GM19328 (cell line): ENCODE measurements around the gene MKX.

Source experiments
- ATAC-seq: cut with Tn5 transposase; IDR thresholded peaks from one replicate; pipeline ENCODE4 v1.9.1; 2021; ENCODE audit warnings: mild to moderate bottlenecking, moderate library complexity; ENCODE audit not compliant: unreplicated experiment

The MKX gene, protein sequence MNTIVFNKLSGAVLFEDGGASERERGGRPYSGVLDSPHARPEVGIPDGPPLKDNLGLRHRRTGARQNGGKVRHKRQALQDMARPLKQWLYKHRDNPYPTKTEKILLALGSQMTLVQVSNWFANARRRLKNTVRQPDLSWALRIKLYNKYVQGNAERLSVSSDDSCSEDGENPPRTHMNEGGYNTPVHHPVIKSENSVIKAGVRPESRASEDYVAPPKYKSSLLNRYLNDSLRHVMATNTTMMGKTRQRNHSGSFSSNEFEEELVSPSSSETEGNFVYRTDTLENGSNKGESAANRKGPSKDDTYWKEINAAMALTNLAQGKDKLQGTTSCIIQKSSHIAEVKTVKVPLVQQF

DNA sequence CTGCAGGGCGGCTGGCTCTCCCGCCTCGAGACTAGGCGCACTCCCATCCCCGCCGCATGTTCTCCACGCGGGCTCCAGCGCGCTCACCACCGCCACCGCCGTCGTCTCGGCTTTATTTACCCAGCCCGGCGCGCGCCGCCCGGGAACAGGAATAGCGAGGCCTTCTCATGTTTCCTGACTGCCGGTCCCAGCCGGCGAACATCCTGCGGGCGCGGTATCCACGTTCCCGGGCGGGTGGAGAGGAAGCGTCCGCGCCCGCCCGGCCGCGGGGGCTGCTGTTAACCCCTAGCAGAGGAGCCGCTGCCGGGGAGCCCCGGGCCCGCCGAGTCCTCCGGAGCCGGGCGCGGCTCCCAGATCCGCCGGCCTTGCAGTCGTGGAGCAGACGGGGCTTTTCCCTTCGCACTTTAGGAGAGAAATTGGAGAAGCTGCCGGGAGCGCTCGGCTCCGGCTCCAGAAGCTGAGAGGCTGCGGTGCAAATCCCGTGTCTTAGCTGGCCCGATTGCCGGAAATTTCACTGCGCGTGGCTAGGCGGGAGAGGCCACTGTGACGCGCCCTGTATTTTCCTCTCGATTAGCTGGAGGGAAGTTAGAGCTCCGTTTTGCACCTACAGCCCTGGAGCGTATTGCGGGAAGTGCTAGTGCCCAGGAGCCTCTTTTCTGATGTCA, at the start of gene MKX:
Gene MKX (minus strand): TSS at position 88 of the 665 bp plus-strand sequence. CDS start 2,404 bp downstream, outside the sequence.
- ATAC-seq: no peak

DNA sequence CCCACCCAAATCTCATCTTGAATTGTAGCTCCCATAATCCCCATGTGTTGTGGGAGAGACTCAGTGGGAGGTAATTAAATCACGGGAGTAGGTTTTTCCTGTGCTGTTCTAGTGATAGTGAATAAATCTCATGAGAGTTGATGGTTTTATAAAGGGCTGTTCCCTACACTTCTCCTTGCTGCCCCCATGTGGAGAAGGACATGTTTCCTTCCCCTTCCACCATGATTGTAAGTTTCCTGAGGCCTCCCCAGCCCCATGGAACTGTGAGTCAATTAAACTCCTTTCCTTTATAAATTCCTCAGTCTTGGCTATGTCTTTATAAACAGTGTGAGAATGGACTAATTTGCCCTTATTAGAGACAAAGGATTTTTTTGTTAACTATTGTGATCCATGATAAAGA, 48.5 kb upstream of the MKX start:
- ATAC-seq: no peak

DNA sequence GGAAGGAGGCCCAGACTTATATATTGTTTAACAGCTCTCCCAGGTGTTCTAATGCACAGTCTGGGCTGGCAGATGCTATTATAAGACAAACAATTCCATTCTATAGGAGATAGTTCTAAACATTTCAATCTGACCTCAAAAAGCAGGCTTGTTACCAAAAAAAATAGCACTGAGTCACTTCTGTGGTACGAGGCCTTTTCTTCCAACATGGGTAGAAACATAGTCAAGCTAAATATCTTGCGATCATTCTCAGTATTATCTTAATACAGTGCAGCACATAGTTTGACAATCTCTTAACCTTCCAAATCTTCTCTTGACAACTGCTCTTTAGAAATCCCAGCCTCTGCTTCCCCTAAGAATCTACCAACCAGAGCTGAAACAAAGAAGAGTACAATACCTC, 46.6 kb upstream of the MKX start:
- ATAC-seq: no peak

DNA sequence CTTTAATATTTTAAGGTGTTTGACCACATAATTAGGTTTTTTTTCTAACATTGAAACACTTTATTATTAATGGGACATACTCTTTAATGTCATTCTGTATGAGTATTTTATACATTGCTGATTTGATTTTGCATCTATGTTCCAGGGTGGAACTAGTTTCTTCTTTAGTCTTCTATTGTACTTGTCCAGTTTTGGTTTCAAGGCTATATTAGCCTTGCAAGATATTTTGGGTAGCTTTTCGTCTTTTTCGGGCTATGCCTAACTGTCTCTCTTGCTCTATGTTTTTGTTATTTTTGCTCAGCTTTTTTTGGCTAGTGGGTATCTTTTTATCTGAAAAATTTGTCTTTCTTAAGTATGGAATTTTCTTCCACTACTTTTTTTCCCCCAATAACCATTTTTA, 38.7 kb upstream of the MKX start:
- ATAC-seq: no peak

DNA sequence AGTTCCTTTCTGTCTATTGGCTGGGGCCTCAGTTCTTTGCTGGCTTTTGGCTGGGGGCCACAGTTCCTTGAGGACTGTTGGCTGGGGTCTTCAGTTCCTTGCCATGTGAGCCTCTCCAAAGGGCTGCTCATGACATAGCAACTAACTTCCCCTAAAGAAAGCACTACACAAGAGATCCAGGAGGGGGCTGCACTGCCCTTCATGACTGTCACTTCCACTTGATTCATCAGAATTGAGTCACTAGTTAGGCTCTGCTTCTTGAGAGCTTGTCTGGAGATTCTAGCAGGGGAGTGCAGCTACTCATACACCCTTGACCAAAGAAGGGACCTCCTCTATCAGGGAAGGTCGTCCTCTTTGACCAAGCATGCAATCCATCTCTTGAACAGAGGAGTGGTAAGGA, 38.0 kb upstream of the MKX start:
- no peak for ATAC-seq

DNA sequence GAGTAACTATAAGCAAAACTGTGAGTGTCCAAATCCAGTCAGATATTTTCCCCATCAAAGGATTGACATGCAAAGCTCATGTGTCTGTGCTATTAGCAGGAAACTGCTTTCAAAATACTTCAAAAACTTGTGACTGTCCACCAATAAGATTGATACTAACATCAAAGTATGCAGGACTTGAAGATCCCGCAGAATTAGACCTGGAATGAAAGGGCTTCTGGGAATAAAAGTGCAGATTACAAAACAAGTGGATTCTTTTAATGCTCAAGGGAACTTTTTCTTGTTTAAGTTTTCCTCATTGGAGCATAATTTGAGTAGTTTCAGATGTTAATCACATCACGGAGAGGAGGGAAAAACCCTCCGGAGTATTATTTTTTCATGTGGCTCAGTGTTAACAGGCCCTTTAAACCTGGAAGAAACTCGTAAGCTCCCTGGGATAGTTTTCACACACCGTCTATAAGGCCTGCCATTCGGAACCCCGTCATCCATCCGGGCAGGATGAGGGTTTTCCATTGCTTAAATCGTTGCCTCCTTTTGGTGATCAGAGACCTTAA, 33.9 kb upstream of the MKX start:
- no peak for ATAC-seq

DNA sequence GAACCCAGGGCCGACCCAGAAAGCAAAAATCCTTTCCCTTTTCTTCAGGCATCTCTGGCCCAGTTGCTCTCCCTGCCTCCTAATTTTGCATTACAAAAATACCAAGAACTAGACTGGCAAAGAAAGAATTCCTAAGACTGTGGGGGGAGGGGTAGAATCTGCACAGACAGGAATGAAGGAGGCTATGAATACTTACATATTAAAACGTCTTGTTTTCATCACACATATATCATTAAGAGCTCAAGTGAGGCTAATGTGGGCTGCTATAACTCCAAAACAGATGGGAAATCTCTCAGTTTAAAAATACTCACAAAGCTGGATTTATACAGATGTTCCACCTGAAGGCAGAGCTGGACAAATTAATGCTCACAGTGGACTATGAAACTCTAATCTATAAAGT, 29.2 kb upstream of the MKX start:
- no peak for ATAC-seq

DNA sequence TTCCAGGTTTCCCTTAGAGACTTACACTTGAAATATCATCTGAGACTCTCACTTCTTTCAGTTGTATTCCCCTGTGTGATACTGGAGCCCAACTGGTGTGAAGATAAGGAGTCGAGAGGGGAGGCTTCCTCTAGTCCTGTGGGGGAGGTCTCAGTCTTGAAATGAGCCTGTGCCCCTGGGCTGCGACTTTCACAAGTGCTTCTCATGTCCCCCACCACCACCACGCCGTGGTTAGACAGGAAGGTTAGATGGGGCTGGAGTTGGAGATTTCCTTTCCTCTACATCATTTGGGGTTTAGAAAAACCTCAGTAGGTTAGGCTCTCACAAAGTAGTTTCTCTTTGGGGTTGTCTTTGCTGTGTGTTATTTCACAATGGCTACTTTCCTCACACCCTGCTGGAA, 25.6 kb upstream of the MKX start:
- no peak for ATAC-seq

DNA sequence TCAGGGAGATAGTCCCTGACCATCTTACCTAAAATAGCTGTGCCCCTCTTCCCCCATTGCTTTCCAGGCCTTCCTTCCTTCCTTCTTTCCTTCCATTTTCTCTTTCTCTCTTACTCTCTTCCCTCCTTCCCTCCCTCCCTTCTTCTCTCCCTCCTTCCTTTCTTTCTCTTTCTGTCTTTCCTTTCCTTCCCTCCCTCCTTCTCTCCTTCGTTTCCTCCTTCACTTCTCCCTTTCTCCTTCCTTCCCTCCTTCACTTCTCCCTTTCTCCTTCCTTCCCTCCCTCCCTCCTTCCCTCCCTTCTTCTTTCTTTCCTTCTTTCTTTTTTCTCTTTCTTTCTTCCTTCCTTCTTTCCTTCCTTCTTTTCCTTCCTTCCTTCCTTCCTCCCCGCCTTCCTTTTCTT, 24.6 kb upstream of the MKX start:
- no peak for ATAC-seq

DNA sequence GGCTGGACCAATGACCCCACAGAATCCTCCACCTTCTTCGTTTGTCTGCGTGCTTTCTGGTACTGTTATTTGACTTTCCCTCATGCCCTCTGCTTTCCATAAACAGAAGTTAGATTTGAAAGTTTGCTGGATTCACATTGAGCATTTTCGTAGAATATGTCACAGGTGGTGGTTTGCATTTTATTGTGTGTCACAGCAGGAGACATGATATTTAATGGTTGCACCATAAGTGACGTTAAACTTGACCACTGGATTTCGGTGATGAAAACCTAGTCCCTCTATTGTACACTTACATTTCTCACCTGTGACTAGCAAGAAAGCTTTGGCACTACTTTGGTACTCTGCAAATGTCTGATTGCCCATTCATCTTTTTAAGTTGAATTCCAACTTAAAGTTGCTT, 15.2 kb upstream of the MKX start:
- ATAC-seq: no peak

DNA sequence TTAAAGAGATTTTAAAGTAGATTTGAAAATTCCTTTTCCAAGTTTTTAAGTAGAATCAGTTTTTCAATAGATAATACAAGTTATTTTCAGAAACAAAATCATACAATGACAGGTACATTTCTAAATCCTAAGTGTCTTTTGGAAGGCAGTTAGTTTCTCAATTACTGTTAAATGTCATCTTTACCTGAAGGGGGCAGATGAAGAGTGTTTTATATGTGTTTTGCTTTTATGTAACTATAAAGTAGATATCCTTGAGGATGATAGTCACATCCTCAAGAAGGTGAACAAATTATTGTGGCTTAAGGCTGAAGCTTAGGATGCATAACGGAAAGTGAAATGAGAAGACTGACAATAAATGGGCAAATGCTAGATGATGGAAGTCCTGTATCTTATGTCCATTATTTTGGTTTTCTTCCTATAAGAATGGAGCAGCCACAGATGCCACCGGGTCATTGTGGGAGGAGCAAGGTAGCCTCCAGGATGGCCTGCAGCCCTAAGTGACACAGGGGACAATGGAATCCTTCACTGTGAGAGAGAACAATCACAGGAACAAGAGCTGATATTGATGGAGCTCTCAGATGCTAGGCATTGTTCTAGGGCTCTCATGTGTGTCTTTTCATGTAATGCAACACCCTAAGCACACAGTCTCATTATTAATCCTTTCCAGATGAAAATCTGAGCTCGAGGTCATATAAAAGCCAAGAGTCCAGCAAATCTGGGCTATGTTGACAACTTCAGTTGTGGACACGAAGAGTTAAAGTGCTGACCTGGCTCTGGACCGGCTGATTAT, 14.1 kb upstream of the MKX start:
- no peak for ATAC-seq

DNA sequence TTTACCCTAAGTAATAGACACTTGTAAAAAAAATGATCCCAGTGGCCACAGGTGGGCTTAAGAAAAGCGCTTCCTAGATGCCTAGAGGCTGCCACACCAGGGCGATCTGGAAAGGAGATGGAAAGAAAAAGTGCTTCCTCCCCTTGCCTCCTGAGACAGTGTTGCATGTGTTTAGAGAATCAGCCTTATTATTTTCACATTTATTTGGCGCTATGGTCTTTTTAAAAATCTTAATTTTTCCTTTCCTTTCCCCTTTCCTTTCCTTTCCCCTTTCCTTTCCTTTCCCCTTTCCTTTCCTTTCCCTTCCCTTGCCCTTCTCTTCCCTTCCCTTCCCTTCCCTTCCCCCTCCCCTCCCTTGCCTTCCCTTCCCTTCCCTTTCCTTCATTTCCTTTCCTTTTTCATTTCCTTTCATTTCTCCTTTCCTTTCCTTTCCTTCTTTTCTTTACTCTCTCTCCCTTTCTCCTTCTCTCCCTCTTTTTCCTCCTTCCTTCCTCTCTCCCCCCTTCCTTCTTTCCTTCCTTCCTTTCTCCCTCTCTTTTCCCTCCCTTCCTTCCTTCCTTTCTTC, 7.1 kb upstream of the MKX start:
- ATAC-seq: no peak

DNA sequence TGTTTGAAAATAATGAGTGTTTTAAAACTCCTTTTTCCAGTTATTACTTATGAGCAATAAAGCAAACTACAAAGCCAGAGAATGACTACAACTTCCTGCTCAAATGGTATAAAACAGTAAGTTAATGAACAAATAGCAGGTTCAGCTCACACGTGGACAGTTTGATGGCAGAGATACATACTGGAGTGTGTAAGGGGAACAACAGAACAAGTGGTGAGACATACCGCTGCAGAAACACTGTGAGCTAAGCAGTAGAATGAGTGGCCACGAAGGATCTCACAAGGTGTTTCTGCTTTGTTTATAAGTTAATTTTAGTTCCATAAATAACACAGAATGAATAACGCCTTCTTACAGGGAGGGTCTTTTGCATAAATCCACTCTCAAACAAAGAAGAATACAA, 3.0 kb upstream of the MKX start:
- no peak for ATAC-seq

DNA sequence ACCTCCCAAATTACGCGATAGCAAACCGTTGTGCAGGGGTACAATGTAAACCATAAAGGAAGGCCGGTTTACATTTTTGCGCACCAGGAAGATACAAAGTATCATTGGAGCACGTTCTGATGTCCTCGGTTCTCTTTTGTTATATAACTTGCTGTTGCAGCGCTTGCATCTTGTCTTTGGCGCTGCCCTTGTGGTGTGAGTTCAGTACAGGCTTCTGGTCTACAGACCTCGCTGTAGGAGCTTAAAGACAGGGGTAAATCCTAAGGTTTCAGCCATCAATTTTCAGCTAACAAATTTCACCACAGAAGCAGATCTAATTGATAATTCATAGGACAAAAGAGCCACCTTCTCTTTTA, 1.5 kb upstream of the MKX start:
- no peak for ATAC-seq

DNA sequence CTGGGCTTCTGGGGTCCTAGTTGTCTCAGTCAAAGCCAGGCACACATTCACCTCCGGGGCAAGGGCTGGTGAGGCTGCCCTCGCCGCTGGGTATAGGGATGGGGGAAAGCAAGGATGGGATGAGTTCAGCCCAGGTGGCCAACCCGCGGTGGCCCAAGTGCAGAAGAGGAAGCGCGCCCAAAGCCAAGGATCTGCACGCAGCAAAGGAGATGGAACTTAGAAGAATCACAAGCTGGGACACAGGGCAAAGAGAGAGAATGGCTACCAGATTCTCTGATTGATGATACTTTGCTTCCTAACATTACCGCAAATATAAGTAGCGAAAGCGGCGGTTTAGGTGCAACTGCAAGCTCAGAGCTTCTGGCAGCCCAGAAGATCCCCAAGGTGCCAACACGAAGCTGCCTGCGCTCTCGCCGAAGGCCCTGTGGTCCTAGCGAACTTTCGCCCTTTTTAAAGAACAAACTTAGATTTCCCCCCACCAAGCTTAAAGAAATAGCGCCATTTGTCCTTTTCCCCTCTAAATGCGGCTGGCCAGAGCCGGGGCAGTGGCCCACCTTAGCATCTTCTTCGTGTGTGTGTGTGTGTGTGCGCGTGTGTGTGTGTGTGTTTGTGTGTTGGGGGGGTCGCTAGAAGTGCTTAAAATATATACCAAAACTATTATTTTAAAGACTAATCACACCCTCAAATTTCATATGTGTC, 927 bp upstream of the MKX start:
- ATAC-seq: no peak

DNA sequence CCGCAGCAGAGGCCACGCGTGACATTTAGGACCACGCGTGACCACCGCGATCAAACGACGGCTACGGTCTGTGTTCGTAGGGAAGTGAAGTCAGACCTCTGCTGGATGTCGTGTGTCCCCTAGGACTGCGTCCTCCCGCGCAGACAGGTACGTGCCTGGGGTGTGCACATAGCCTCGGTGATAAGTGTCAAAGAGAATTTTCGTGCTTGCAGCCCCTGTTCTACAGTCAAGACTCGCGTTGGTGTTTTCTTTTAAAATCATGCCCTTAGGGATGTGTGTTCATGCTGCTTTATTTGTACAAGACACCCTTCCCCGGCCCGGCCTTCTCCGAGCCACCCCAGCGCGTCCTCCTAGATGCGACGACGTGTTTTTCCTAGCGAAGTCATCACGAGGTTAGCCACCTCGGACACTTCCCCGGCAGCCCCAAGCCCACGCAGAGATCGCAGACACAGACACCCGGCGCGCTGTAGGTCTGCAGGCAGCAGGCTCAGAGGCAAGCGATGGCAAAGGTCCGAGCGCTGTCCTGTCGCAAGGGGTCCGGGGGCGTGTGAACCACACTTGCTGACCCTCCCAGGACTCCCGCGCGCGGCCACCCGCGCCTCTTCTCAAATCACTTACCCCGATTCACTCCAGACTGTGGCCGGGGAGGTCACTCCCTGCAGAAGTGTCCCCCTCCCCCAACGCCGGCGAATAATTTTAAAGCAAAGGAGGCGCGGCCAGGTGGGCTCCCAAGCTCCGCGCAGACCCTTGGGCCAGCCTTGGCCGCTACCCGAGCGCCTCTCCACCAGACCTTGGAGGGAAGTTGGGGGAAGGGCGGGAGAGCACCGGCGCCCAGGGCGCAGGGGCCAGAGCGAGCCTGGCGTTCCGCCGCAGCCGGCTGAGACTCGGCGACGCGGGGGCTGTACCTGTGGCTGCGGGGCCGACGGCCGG, 552 bp downstream of the MKX start:
- no peak for ATAC-seq

DNA sequence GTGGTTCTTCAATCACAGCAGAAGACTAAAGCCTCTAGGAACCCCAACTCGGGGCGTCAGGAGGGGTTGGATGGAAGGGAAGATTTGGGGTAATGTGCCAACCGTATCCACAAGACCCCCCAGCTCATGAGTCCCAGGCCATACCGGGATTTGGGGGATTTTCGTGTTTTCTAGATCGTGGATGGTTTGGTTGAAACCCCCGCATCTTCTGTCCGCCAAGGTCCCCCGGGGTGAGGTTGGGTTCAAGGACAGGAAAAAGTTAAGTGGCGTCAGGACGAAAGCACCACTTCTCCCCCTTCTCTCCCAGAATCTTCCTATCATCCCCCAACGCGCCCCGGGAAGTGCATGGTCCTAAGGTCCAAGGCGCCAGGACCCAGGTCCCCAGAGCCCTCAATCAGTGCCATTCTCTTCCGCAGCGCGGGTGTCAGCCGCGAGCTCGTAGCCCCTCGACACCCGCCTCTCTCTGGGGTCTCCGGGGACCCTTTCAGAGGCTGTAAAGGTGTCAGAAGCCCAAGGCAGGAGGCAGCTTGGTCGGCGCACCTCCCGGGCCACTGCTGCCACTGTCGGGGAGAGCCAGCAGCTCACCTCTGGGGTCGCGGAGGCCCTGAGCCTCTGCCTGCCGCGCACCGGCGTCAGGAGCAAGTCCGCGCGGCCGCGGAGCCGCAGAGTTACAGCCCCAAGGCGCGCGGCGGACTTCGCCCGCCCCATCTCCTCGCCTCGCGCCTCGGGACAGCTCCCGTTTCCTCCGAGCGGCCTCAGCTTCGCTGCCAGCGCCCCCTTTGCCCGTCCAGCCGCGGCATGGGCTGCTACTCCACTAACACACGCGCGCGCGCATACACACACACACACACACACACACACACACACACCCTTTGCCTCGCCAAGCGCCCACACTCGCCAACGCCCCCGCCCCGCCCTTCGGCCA, 1.5 kb downstream of the MKX start:
- no peak for ATAC-seq

DNA sequence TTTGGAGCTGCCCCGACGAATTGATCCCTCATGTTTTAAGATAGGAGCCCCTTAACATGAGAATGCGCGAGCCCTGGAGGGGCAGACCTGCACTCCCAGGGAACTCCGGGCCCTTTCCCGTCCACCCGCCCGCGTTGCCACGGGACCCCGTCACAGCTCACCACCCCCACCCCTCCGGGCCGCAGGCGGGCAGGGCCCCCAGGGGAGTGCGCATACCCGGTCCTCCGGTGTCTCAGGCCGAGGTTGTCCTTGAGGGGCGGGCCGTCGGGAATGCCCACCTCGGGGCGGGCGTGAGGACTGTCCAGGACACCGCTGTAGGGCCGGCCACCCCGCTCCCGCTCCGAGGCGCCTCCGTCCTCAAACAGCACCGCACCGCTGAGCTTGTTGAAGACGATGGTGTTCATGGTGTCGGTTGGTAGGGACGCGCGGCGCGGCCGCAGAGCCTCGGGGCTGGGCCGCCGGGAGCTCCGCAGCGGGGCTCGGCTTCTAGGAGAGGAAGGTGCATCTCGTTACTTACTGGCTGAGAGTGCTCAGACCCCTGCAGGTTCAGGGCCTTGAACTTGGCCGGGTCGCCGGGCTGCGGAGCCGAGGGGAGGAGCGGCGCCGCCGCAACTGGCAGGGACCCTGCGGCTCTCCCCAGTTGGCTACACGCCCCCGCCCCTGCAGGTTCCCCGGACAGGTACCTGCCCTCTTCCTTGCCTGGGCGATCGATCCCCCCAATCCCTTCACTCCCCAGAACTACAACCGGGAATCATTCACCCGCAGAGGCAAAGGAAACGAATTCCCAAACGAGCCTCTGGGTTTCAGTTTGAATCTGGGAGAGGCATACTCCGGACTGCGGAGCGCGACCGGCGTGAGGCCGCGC, 2.4 kb downstream of the MKX start:
- no peak for ATAC-seq
